ENCODE results near the gene CDH3. TPM values are rescaled to one million over a fixed set of nuclear protein-coding genes. Genes with fewer than 3 reads are reported as not detected.

CDH3 gene
- total and polyA plus RNA-seq, 2 donors from 2014 or later: 9.8 to 61.3 TPM

DNA sequence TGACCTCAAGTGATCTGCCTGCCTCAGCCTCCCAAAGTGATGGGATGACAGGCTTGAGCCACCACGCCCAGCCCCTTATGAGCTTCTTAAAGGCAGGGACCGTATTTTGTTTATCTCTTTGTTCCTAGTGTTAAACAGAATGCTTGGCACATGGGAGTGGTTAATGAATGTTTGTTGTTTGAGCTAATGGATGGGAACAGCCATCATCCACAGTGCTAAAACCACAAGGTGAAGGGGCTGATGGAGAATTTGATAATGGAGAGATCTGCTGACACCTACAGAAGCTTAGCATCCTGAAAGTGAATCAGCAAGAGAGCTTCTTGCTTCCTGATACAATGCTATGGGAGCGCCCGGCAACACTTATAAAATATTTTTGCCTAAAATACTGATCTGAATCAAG, 83.4 kb downstream of the CDH3 start:
- Histone ChIP-seq H3K27ac (ENCODE audit: low read depth in 2 of 2, low read length in 2 of 2) (no peak overlapping the region), H3K9me3 (ENCODE audit: control insufficient read depth in 2 of 3, insufficient read depth in 1 of 3, low read length in 3 of 3) (no peaks in the 10 kb centered on the region), H3K27me3 (ENCODE audit: control insufficient read depth, insufficient read depth, low read length) (no peaks in the 10 kb centered on the region), H3K36me3 (ENCODE audit: control insufficient read depth in 2 of 3, insufficient read depth in 3 of 3, low read length in 3 of 3) (no peaks in the 10 kb centered on the region), H3K4me1 (ENCODE audit: control insufficient read depth in 2 of 3, insufficient read depth in 2 of 3, low read depth in 1 of 3, low read length in 3 of 3) (peaks cover 0 to 4% (median 0%) of the 10 kb centered on the region in 3 donors), H3K9ac (ENCODE audit: low read length in 3 of 3) (no peak overlapping the region), H3K4me3 (ENCODE audit: low read length in 3 of 3) (no peak overlapping the region)
- TF ChIP-seq, protein P1, sequence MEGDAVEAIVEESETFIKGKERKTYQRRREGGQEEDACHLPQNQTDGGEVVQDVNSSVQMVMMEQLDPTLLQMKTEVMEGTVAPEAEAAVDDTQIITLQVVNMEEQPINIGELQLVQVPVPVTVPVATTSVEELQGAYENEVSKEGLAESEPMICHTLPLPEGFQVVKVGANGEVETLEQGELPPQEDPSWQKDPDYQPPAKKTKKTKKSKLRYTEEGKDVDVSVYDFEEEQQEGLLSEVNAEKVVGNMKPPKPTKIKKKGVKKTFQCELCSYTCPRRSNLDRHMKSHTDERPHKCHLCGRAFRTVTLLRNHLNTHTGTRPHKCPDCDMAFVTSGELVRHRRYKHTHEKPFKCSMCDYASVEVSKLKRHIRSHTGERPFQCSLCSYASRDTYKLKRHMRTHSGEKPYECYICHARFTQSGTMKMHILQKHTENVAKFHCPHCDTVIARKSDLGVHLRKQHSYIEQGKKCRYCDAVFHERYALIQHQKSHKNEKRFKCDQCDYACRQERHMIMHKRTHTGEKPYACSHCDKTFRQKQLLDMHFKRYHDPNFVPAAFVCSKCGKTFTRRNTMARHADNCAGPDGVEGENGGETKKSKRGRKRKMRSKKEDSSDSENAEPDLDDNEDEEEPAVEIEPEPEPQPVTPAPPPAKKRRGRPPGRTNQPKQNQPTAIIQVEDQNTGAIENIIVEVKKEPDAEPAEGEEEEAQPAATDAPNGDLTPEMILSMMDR (IDR thresholded peaks at IDR 0.05; ENCODE audit: borderline replicate concordance, extremely low read depth, insufficient read depth): no peak
- intact Hi-C loops (cut with DNase I): no loop called here
- FAIRE-seq (no peak), DNase-seq (no peak)

DNA sequence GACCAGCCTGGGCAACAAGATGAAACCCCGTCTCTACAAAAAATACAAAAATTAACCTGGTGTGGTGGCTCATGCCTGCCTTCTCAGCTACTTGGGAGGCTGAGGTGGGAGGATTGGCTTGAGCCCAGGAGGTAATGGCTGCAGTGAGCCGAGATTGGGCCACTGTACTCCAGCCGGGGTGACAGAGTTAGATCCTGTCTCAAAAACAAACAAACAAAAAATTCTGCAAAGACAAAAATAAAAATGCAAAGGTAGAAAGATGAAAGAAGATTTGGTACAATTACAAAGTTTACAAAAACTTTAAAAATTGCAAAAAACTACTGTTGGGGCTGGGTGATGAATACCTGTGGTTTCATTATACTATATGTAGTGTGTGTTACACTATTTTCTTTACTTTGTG, 86.5 kb downstream of the CDH3 start:
- intact Hi-C loops (cut with DNase I): no loop called here
- Histone ChIP-seq H3K9me3 (ENCODE audit: control insufficient read depth in 2 of 3, insufficient read depth in 1 of 3, low read length in 3 of 3) (no peaks in the 10 kb centered on the region), H3K27me3 (ENCODE audit: control insufficient read depth, insufficient read depth, low read length) (no peaks in the 10 kb centered on the region), H3K4me1 (ENCODE audit: control insufficient read depth in 2 of 3, insufficient read depth in 2 of 3, low read depth in 1 of 3, low read length in 3 of 3) (peaks cover 0 to 4% (median 0%) of the 10 kb centered on the region in 3 donors), H3K27ac (ENCODE audit: low read depth in 2 of 2, low read length in 2 of 2) (no peak overlapping the region), H3K36me3 (ENCODE audit: control insufficient read depth in 2 of 3, insufficient read depth in 3 of 3, low read length in 3 of 3) (no peaks in the 10 kb centered on the region), H3K9ac (ENCODE audit: low read length in 3 of 3) (no peak overlapping the region), H3K4me3 (ENCODE audit: low read length in 3 of 3) (no peak overlapping the region)
- FAIRE-seq: no peak
- no peak for DNase-seq
- TF ChIP-seq, protein P1 (IDR thresholded peaks at IDR 0.05; ENCODE audit: borderline replicate concordance, extremely low read depth, insufficient read depth): no peak

DNA sequence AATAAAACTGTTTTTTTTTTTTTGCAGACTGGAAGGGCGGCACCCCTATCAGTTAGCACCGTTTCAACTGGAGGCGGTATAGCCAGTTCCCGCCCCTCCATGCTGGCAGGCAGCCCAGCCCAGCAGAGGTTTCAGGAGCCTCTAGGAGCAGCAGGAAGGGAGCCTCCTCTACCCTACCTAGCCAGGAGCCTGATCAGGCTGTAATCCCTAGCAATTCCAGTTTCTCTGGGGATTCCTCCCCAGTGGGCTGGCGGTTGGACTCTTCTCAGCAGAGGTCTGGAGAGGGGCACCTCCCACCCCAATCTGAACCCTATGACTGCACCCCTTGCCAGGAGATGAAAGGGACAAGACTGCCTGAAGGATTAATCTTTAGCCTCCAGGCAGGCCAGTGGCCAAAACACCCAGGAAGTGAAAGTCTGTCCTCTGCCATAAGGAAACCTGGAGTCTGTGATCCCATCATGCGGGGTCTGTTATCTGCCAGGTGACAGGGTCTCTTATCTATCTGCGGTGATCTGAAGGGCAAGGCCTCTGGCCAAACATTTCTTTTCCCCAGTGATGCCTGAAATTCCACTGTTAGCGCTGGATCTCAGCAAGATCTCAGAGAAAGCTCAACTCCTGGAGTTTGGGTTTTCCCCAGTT, 87.1 kb downstream of the CDH3 start:
- Histone ChIP-seq H3K9ac (ENCODE audit: low read length in 3 of 3) (no peak overlapping the region), H3K4me3 (ENCODE audit: low read length in 3 of 3) (no peak overlapping the region), H3K36me3 (ENCODE audit: control insufficient read depth in 2 of 3, insufficient read depth in 3 of 3, low read length in 3 of 3) (no peaks in the 10 kb centered on the region), H3K27me3 (ENCODE audit: control insufficient read depth, insufficient read depth, low read length) (no peaks in the 10 kb centered on the region), H3K4me1 (ENCODE audit: control insufficient read depth in 2 of 3, insufficient read depth in 2 of 3, low read depth in 1 of 3, low read length in 3 of 3) (peaks cover 0 to 4% (median 0%) of the 10 kb centered on the region in 3 donors), H3K9me3 (ENCODE audit: control insufficient read depth in 2 of 3, insufficient read depth in 1 of 3, low read length in 3 of 3) (no peaks in the 10 kb centered on the region), H3K27ac (ENCODE audit: low read depth in 2 of 2, low read length in 2 of 2) (no peak overlapping the region)
- TF ChIP-seq, protein P1 (IDR thresholded peaks at IDR 0.05; ENCODE audit: borderline replicate concordance, extremely low read depth, insufficient read depth): no peak
- intact Hi-C loops (cut with DNase I): no loop called here
- DNase-seq (peak in 1 of 5 donors; percentile 87), FAIRE-seq (no peak)
